Right lobe of liver (tissue), 6 donors: Measurements from ENCODE around the gene CNPY3. TPM values are rescaled to one million over a fixed set of nuclear protein-coding genes. Genes with fewer than 3 reads are reported as not detected.

ENCODE experiments used
- ATAC-seq, 4 donors: fragments of 200-7000 bp; cut with Tn5 transposase; one replicate each; pipeline ENCODE4 v1.9.1; 2020; ENCODE audit warnings: mild to moderate bottlenecking in 4 of 4, moderate library complexity in 4 of 4
- DNase-seq, 3 donors: peaks; one replicate each; pipeline ENCODE4 v3.0.0-alpha.2; 2020
- H3K27ac ChIP-seq, 3 donors: fragments of 200-600 bp; one replicate each; pipeline ENCODE4 v1.8.0; 2022
- H3K27me3 ChIP-seq, 2 donors: fragments of 200-600 bp; one replicate each; pipeline ENCODE4 v1.8.0; 2022
- H3K36me3 ChIP-seq, 4 donors: fragments of 200-600 bp; sonication (generic) in 1 of 4; one replicate each; pipeline versions ENCODE4 v1.5.1 to v1.8.0; 2017 to 2022; ENCODE audit warnings: control low read depth in 1 of 4
- H3K4me1 ChIP-seq, 4 donors: fragments of 200-600 bp; sonication (generic) in 1 of 4; one replicate each; pipeline versions ENCODE4 v1.5.1 to v1.8.0; 2017 to 2022; ENCODE audit warnings: control low read depth in 1 of 4
- H3K4me3 ChIP-seq, 3 donors: fragments of 200-600 bp; one replicate each; pipeline ENCODE4 v1.8.0; 2022
- H3K9me3 ChIP-seq, 4 donors: fragments of 200-600 bp; sonication (generic) in 1 of 4; one replicate each; pipeline versions ENCODE4 v1.5.1 to v1.8.0; 2017 to 2022; ENCODE audit warnings: control low read depth in 1 of 4
- POLR2A ChIP-seq: fragments of 450-650 bp; IDR thresholded peaks from one replicate; pipeline ENCODE4 v1.6.1; 2017; ENCODE audit warnings: antibody characterized with exemption, mild to moderate bottlenecking
- WGBS: methylation state at CpG from one replicate; pipeline ENCODE4 v1.1.6; 2018; ENCODE audit warnings: low coverage, low lambda C conversion rate; ENCODE audit not compliant: insufficient coverage; ENCODE audit errors: missing lambda C conversion rate; 5-methylcytosine and 5-hydroxymethylcytosine counted together
- intact Hi-C, 2 donors: fragments of 100-400 bp; cut with DNase I; formaldehyde crosslinking; loops; one replicate each; pipeline versions ENCODE4 v1.11.2 to v1.14.1; 2022
- total RNA-seq, 6 experiments: library from RNA; depleted of rRNA in 2 of 6; stranded (reverse); fragments of >200 nt in 2 of 6; fragmentation: NEBNext Ultra II Directional in 3 of 6; extraction: Animal tissue kit (Norgen Biotek cat#: 25700) in 3 of 6; gene quantifications; one replicate each; pipeline versions ENCODE4 v1.1.0 to v1.2.4, GENCODE V29; 2016 to 2023
- TF ChIP-seq, protein P1 (sequence below), 4 donors: fragments of 200-600 bp in 3 of 4; fragments of 450-650 bp in 1 of 4; IDR thresholded peaks; one replicate each; pipeline versions ENCODE4 v1.5.1 to v1.8.0; 2016 to 2022; ENCODE audit warnings: antibody characterized with exemption in 4 of 4, mild to moderate bottlenecking in 2 of 4
- donor health status: DM: no; HTN: yes; CAD: no.
- donor health status: DM: no; HTN: no; CAD: no.
- donor health status: DM: no; HTN: no; CAD: no.
- donor health status: DM: no; HTN: yes; CAD: no.
- donor health status: DM: no; HTN: yes; CAD: no.

CNPY3 gene
- total RNA-seq, 6 experiments from 2014 or later, result 11.1 to 75.4 (median 28.8) TPM

DNA sequence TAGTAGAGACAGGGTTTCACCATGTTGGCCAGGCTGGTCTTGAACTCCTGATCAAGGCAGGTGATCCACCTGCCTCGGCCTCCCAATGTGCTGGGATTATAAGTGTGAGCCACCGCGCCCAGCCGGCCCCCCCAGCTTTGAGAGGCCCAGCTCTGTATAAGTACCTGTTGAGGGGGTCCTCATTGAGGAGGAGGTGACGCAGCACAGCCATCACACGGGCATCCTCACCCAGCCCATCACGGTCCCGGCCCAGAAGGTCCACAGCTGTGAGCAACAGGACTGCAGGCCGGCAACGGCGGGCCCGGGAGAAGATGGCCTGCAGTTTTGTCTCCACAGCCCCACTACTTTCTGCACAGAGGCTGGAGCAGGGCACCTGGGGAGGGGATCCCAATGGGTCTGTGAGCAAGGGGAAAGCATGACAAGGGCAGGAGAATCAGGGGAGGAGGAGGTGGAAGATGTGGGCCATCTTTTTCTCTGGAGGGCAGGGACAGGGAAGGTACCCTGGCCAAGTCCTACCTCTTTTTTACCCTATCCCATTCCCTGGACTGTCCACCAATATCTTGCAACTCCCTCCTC, 38.9 kb downstream of the CNPY3 start:
- intact Hi-C loops, result no loop called here

DNA sequence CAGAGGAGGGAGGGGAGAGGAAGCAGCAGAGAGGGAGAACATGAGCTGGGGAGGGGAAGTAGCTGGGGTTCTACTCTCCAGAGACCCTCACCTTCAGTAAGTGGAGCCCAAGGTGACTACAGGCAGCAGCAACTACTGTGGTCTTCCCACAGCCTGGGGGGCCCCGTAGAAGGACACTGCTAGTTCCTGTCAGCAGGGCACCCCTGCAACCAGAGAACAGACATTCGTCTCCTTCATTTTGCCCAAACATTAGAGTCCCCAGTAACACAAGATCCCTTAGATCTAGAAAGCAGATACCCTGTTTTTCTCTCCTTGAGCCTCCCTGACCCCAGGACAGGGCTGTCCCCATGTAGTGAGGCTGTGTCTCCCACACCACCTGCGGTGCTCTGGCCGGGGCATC, 39.5 kb downstream of the CNPY3 start:
- no peak for TF ChIP-seq POLR2A
- TF ChIP-seq, protein P1, sequence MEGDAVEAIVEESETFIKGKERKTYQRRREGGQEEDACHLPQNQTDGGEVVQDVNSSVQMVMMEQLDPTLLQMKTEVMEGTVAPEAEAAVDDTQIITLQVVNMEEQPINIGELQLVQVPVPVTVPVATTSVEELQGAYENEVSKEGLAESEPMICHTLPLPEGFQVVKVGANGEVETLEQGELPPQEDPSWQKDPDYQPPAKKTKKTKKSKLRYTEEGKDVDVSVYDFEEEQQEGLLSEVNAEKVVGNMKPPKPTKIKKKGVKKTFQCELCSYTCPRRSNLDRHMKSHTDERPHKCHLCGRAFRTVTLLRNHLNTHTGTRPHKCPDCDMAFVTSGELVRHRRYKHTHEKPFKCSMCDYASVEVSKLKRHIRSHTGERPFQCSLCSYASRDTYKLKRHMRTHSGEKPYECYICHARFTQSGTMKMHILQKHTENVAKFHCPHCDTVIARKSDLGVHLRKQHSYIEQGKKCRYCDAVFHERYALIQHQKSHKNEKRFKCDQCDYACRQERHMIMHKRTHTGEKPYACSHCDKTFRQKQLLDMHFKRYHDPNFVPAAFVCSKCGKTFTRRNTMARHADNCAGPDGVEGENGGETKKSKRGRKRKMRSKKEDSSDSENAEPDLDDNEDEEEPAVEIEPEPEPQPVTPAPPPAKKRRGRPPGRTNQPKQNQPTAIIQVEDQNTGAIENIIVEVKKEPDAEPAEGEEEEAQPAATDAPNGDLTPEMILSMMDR (IDR thresholded peaks at IDR 0.05), result no peak
- Histone ChIP-seq H3K36me3 (peaks cover 0 to 33% (median 15%) of the 10 kb centered on the region in 4 donors), H3K4me1 (peaks cover 0 to 18% (median 0%) of the 10 kb centered on the region in 4 donors), H3K4me3 (no peak overlapping the region), H3K27me3 (no peaks in the 10 kb centered on the region), H3K27ac (peak overlapping the region in 1 of 3 donors; percentile 13), H3K9me3 (no peaks in the 10 kb centered on the region)
- intact Hi-C loops, result no loop called here
- DNase-seq (no peak), ATAC-seq (peak in 1 of 4 donors; percentile 5)
- 0% methylated on average over 1 of the region's 4 CpGs for WGBS

More for the DNA sequence above, 38.9 kb downstream of the CNPY3 start:
- no peak for TF ChIP-seq POLR2A
- TF ChIP-seq, protein P1 (IDR thresholded peaks at IDR 0.05), result no peak
- Histone ChIP-seq H3K9me3 (no peaks in the 10 kb centered on the region), H3K27me3 (no peaks in the 10 kb centered on the region), H3K4me1 (peaks cover 0 to 18% (median 0%) of the 10 kb centered on the region in 4 donors), H3K36me3 (peaks cover 0 to 39% (median 17%) of the 10 kb centered on the region in 4 donors), H3K27ac (peak overlapping the region in 1 of 3 donors; percentile 13), H3K4me3 (no peak overlapping the region)
- ATAC-seq, result peak in 2 of 4 donors; percentile 1 to 7
- no peak for DNase-seq
- 100% methylated on average over 1 of the region's 12 CpGs for WGBS

DNA sequence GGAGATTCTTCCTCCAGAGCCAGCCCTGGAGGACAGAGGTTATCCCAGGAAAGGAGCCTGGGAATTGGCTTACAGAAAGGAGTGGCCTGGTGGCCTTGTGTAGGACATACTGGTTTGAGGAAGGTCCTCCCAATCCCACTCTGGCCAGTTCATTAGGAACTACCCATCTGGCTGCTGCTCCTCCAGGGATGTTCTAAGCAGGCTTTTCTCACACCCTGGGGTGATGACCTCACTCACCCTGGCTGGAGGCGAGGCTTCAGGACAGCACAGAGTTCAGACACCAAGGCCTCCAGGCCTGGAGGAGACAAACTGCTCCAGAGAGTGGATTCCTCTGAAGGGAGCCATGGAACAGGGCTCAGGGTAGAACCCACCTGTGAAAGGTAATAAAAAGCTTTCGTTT, 40.2 kb downstream of the CNPY3 start:
- H3K4me1 ChIP-seq, result peaks cover 0 to 18% (median 0%) of the 10 kb centered on the region in 4 donors
- no peaks in the 10 kb centered on the region for H3K27me3 ChIP-seq
- DNase-seq (no peak), ATAC-seq (peak in 3 of 4 donors; percentile 9 to 35 (median 24))
- no peaks in the 10 kb centered on the region for H3K9me3 ChIP-seq
- 80% methylated on average over 2 of the region's 2 CpGs for WGBS
- intact Hi-C loops, result no loop called here
- no peak overlapping the region for H3K27ac ChIP-seq
- H3K36me3 ChIP-seq, result peaks cover 0 to 26% (median 12%) of the 10 kb centered on the region in 4 donors
- no peak overlapping the region for H3K4me3 ChIP-seq
- TF ChIP-seq, protein P1 (IDR thresholded peaks at IDR 0.05), result no peak
- TF ChIP-seq POLR2A, result no peak

DNA sequence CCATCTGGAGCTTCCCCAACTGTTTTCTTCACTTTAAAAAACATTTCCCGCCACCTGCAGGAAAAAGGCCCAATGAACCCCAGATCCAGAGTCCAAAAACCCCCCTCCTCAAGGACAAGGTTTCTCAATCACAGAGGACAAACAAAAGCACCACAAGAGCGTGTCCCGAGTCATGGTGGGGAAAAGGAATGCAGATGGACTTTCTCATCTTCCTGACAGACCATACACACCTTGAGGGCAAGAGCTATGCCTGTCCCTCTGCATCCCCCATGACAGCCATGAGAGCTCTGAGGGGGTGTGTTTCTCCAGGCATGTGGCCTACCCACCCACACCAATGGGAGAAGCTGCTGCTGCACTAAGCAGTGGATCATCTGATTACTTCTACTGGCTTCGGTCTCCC, 40.7 kb downstream of the CNPY3 start:
- H3K36me3 ChIP-seq, result peaks cover 0 to 21% (median 9%) of the 10 kb centered on the region in 4 donors

More for the DNA sequence above, 40.7 kb downstream of the CNPY3 start:
- no peak for ATAC-seq
- TF ChIP-seq, protein P1 (IDR thresholded peaks at IDR 0.05), result no peak
- TF ChIP-seq POLR2A, result no peak
- Histone ChIP-seq H3K4me3 (no peak overlapping the region), H3K27ac (no peak overlapping the region), H3K27me3 (no peaks in the 10 kb centered on the region), H3K4me1 (peaks cover 0 to 18% (median 0%) of the 10 kb centered on the region in 4 donors), H3K9me3 (no peaks in the 10 kb centered on the region)
- intact Hi-C loops, result no loop called here
- WGBS, result 67% methylated on average over 2 of the region's 4 CpGs
- no peak for DNase-seq
